Heart left ventricle (tissue), 16 donors: ENCODE results near the gene AASS. TPM values are rescaled to one million over a fixed set of nuclear protein-coding genes. Genes with fewer than 3 reads are reported as not detected.

Experiments used
- ATAC-seq, 4 donors: fragments of 200-7000 bp; cut with Tn5 transposase; one replicate each; pipeline ENCODE4 v1.9.1; 2020 to 2022; ENCODE audit warnings: moderate library complexity in 4 of 4, mild to moderate bottlenecking in 3 of 4, moderate number of reproducible peaks in 1 of 4
- DNase-seq, 5 donors: peaks; one replicate each; pipeline ENCODE4 v3.0.0-alpha.2; 2020
- H3K27ac ChIP-seq, 12 donors: fragments of 200-600 bp; sonication (generic) in 4 of 12; one replicate each; pipeline versions ENCODE4 v1.5.0 to v1.8.0; 2016 to 2022; ENCODE audit warnings: mild to moderate bottlenecking in 2 of 12
- H3K27me3 ChIP-seq, 9 donors: fragments of 200-600 bp; sonication (generic) in 2 of 9; one replicate each; pipeline versions ENCODE4 v1.5.1 to v1.8.0; 2016 to 2022; ENCODE audit warnings: mild to moderate bottlenecking in 3 of 9
- H3K36me3 ChIP-seq, 9 donors: fragments of 200-600 bp; sonication (generic) in 2 of 9; one replicate each; pipeline versions ENCODE4 v1.5.0 to v1.8.0; 2018 to 2022; ENCODE audit warnings: mild to moderate bottlenecking in 2 of 9
- H3K4me1 ChIP-seq, 12 donors: fragments of 200-600 bp; sonication (generic) in 4 of 12; one replicate each; pipeline versions ENCODE4 v1.5.0 to v1.8.0; 2016 to 2022; ENCODE audit warnings: mild to moderate bottlenecking in 3 of 12
- H3K4me3 ChIP-seq, 12 donors: fragments of 200-600 bp; sonication (generic) in 4 of 12; one replicate each; pipeline versions ENCODE4 v1.5.0 to v1.8.0; 2017 to 2022; ENCODE audit warnings: mild to moderate bottlenecking in 9 of 12, moderate library complexity in 4 of 12
- H3K9me3 ChIP-seq, 12 donors: fragments of 200-600 bp; sonication (generic) in 4 of 12; one replicate each; pipeline versions ENCODE4 v1.5.0 to v1.8.0; 2016 to 2022; ENCODE audit warnings: mild to moderate bottlenecking in 1 of 12
- POLR2A ChIP-seq, 2 donors: fragments of 450-650 bp; IDR thresholded peaks; one replicate each; pipeline ENCODE4 v1.6.1; 2017; ENCODE audit warnings: antibody characterized with exemption in 2 of 2, mild to moderate bottlenecking in 2 of 2, moderate library complexity in 2 of 2
- WGBS, 4 donors: extraction: QIAGEN DNeasy Blood & Tissue Kit in 2 of 4; methylation state at CpG; one replicate each; pipeline versions ENCODE4 v1.1.5 to v1.1.7; 2013 to 2018; 5-methylcytosine and 5-hydroxymethylcytosine counted together
- intact Hi-C, 10 donors: fragments of 100-400 bp; cut with DNase I; formaldehyde crosslinking; loops; one replicate each; pipeline versions ENCODE4 v1.11.1 to v1.14.2; 2022
- polyA plus RNA-seq, 2 donors: library from polyadenylated mRNA; stranded (reverse); fragments of 200-250 nt; gene quantifications; one replicate each; pipeline ENCODE4 v1.2.3, GENCODE V29; 2013
- total RNA-seq, 9 donors: library from RNA; depleted of rRNA in 2 of 9; stranded (reverse); fragments of >200 nt in 2 of 9; fragmentation: NEBNext Ultra II Directional in 3 of 9; extraction: Animal tissue kit (Norgen Biotek cat#: 25700) in 3 of 9; gene quantifications; one replicate each; pipeline versions ENCODE4 v1.1.0 to v1.2.4, GENCODE V29; 2016 to 2023
- TF ChIP-seq, protein P1 (sequence below), 12 donors: fragments of 200-600 bp; sonication (generic) in 4 of 12; IDR thresholded peaks; one replicate each; pipeline versions ENCODE4 v1.5.0 to v1.8.0; 2018 to 2022; ENCODE audit warnings: antibody characterized with exemption in 12 of 12, mild to moderate bottlenecking in 5 of 12
- donor health status: ischemic (EF 13 %, LVEDD 7.1; RV severe dilation, severe dysfunction).
- donor health status: healthy with polysubstance abuse.
- donor health status: DM: no; HTN: yes; CAD: no.
- donor health status: DM: no; HTN: no; CAD: no.
- donor health status: ischemic (EF 25% LVEDD 6.9; RV normal size, moderate dysfunction).
- donor health status: ischemic (EF 25% LVEDD 5.7; RV mildly dilated, moderate dysfunction).
- donor health status: healthy.
- donor health status: DM: yes; HTN: yes; CAD: no.
- donor health status: ischemic (EF 35%, LVEDD 5.7; RV mildly dilated, moderate dysfunction).
- donor health status: nonischemic (EF 11% LVEDD 7.7; RV severe dilation, severe dysfunction).
- donor health status: DM: yes; HTN: yes; CAD: no.
- donor health status: PGD.
- donor health status: ischemic (EF 29% LVEDD 5.4; RV normal size, mild dysfunction).
- donor health status: nonischemic (EF 23%, LVEDD 6.1; RV moderate dilation, normal function).

The AASS gene
- total and polyA plus RNA-seq, 11 donors: 10.3 to 90.1 (median 32.2) TPM

DNA sequence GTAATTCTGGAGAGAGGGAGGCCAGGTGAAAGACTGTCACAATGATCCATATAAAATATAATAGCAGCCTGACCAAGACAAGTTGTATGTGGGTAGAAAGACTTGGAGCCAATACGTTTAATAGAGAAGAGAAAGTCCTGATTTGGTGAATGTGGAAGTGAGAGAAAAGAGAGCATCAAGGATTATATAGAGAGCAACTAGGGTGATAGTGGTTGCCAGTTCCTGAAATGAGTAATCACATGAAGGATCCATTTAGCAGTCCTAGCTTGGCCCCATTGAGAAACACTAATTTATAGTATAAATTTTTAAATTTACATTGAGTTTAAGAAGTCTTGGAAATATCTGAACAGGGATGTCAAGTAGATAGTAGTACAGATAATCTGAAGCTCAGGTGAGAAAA, 74.0 kb downstream of the AASS start:
- 67 to 76% (median 70%) methylated on average over 1 of the region's 1 CpG for WGBS, 4 donors
- ATAC-seq (no peak), DNase-seq (no peak)
- no peak overlapping the region for H3K4me3 ChIP-seq
- TF ChIP-seq, protein P1, sequence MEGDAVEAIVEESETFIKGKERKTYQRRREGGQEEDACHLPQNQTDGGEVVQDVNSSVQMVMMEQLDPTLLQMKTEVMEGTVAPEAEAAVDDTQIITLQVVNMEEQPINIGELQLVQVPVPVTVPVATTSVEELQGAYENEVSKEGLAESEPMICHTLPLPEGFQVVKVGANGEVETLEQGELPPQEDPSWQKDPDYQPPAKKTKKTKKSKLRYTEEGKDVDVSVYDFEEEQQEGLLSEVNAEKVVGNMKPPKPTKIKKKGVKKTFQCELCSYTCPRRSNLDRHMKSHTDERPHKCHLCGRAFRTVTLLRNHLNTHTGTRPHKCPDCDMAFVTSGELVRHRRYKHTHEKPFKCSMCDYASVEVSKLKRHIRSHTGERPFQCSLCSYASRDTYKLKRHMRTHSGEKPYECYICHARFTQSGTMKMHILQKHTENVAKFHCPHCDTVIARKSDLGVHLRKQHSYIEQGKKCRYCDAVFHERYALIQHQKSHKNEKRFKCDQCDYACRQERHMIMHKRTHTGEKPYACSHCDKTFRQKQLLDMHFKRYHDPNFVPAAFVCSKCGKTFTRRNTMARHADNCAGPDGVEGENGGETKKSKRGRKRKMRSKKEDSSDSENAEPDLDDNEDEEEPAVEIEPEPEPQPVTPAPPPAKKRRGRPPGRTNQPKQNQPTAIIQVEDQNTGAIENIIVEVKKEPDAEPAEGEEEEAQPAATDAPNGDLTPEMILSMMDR (IDR thresholded peaks at IDR 0.05): no peak
- no peak for TF ChIP-seq POLR2A (IDR thresholded peaks at IDR 0.05)
- peaks cover 0 to 11% (median 5%) of the 10 kb centered on the region in 9 donors for H3K36me3 ChIP-seq
- H3K4me1 ChIP-seq: no peaks in the 10 kb centered on the region
- H3K9me3 ChIP-seq: no peaks in the 10 kb centered on the region
- intact Hi-C loops: no loop called here
- H3K27ac ChIP-seq: no peak overlapping the region
- H3K27me3 ChIP-seq: no peaks in the 10 kb centered on the region

DNA sequence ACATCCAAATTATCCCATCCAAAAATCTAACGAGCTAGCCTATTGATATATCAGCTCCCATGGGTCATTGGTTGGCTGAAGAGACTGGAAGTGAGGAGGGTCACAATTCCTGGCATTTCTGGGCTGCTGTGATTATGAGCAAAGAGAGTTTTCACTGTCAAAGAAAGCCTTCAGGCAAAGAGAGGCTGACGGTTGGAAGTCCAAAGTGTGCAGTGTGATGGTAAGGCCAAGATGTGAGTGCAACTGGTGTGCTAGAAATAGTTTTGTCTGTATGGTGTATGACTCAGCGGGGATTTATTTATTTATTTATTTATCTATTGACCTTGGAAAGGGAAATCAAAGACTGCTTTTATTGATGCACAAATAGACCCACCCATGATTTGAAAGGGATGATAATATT, 75.0 kb downstream of the AASS start:
- Histone ChIP-seq H3K9me3 (no peaks in the 10 kb centered on the region), H3K27ac (no peak overlapping the region), H3K4me1 (no peaks in the 10 kb centered on the region), H3K27me3 (no peaks in the 10 kb centered on the region), H3K36me3 (peaks cover 0 to 2% (median 0%) of the 10 kb centered on the region in 9 donors), H3K4me3 (no peak overlapping the region)
- 61 to 74% (median 63%) methylated on average over 3 of the region's 3 CpGs for WGBS, 4 donors
- intact Hi-C loops: no loop called here
- no peak for DNase-seq
- no peak for ATAC-seq
- TF ChIP-seq, protein P1 (IDR thresholded peaks at IDR 0.05): no peak

DNA sequence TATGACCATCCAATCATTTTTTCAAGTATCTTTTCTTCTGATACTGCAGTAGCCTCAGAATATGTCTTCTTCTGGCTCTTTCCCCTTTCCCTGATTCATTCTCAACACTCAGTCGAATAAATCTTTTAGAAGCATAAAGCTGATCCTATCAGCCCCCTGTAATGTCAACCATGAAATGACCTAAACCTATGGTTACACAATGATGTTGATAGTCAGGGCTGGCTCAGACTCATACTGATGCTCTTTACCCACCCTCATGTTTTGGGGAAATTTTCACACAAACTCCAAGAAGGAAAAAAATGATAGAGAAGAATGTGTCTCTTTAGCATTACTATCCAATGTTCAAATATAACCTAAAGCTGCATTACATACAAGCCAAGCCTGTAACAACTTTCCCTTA, 76.0 kb downstream of the AASS start:
- no peak overlapping the region for H3K27ac ChIP-seq
- H3K36me3 ChIP-seq: no peaks in the 10 kb centered on the region
- DNase-seq (no peak), ATAC-seq (no peak)
- no peaks in the 10 kb centered on the region for H3K9me3 ChIP-seq
- TF ChIP-seq POLR2A (IDR thresholded peaks at IDR 0.05): no peak
- TF ChIP-seq, protein P1 (IDR thresholded peaks at IDR 0.05): no peak
- H3K4me3 ChIP-seq: no peak overlapping the region
- intact Hi-C loops: no loop called here
- 79 to 94% (median 88%) methylated on average over 1 of the region's 1 CpG for WGBS, 4 donors
- H3K4me1 ChIP-seq: no peaks in the 10 kb centered on the region
- no peaks in the 10 kb centered on the region for H3K27me3 ChIP-seq

DNA sequence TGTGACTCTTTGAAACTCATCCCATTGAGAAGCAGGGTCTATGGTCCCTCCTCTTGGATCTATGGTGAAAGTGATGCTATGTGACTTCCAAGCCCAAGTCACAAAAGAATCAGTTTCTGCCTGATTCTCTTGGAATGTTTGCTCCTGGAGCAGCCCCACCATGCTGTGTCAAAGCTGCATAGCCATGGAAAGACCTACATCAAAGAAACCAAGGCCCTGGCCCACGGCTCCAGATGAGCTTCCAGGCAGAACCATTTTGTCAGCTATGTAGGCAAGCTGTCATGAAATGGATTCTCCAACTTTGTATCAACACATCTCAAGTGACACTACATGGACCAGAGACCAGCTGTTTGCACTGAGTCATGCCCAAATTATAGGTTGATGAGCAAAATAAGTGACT, 77.0 kb downstream of the AASS start:
- no peak for TF ChIP-seq POLR2A (IDR thresholded peaks at IDR 0.05)
- TF ChIP-seq, protein P1 (IDR thresholded peaks at IDR 0.05): no peak
- Histone ChIP-seq H3K27ac (no peak overlapping the region), H3K9me3 (no peaks in the 10 kb centered on the region), H3K27me3 (no peaks in the 10 kb centered on the region), H3K36me3 (no peaks in the 10 kb centered on the region), H3K4me3 (no peak overlapping the region), H3K4me1 (no peaks in the 10 kb centered on the region)
- ATAC-seq (no peak), DNase-seq (peak in 1 of 5 donors; percentile 28)
- intact Hi-C loops: no loop called here
- 63 to 83% (median 76%) methylated on average over 1 of the region's 1 CpG for WGBS, 4 donors
